CD14-positive monocyte (primary cell): ENCODE results near the gene ZNF132. TPM values are rescaled to one million over a fixed set of nuclear protein-coding genes. Genes with fewer than 3 reads are reported as not detected.

Experiments used
- DNase-seq, 3 donors: peaks; one replicate each; pipeline ENCODE4 v3.0.0-alpha.2; 2011 to 2022
- H2AFZ ChIP-seq: 2 replicates; pipeline ENCODE4 v1.6.0; 2012; ENCODE audit warnings: mild to moderate bottlenecking, low read depth, low read length, inconsistent platforms; ENCODE audit not compliant: insufficient read depth, poor library complexity, severe bottlenecking
- H3K27ac ChIP-seq, 2 donors: 1 replicate in 1 of 2; 2 replicates in 1 of 2; pipeline ENCODE4 v1.5.1; 2012 to 2013; ENCODE audit warnings: low read length in 2 of 2, control low read depth in 1 of 2, inconsistent platforms in 1 of 2, low read depth in 1 of 2, mild to moderate bottlenecking in 1 of 2
- H3K27me3 ChIP-seq, 2 donors: one replicate each; pipeline versions ENCODE4 v1.6.0 to v1.6.1; 2011 to 2013; ENCODE audit warnings: low read length in 2 of 2; ENCODE audit not compliant: control insufficient read depth in 2 of 2, insufficient read depth in 2 of 2
- H3K36me3 ChIP-seq, 2 donors: replicated peaks in 1 of 2; 1 replicate in 1 of 2; 2 replicates in 1 of 2; pipeline versions ENCODE4 v1.5.1 to v1.6.1; 2012 to 2013; ENCODE audit warnings: low read length in 2 of 2, control low read depth in 1 of 2, inconsistent platforms in 1 of 2, mild to moderate bottlenecking in 1 of 2; ENCODE audit not compliant: insufficient read depth in 2 of 2, control insufficient read depth in 1 of 2
- H3K4me1 ChIP-seq, 2 donors: 1 replicate in 1 of 2; 2 replicates in 1 of 2; pipeline versions ENCODE4 v1.5.1 to v1.6.1; 2012 to 2013; ENCODE audit warnings: low read length in 2 of 2, control low read depth in 1 of 2, inconsistent platforms in 1 of 2, mild to moderate bottlenecking in 1 of 2, moderate library complexity in 1 of 2; ENCODE audit not compliant: insufficient read depth in 2 of 2, control insufficient read depth in 1 of 2
- H3K4me2 ChIP-seq: replicated peaks from 2 replicates; pipeline ENCODE3; 2012; ENCODE audit warnings: low read length, moderate library complexity, mild to moderate bottlenecking; ENCODE audit not compliant: poor library complexity, severe bottlenecking; ENCODE audit errors: extremely low read depth
- H3K4me3 ChIP-seq, 3 experiments: fragments of 200-600 bp in 1 of 3; sonication (generic) in 1 of 3; replicated peaks in 1 of 3; 1 replicate in 2 of 3; 2 replicates in 1 of 3; pipeline ENCODE4 v1.5.1; 2011 to 2013; ENCODE audit warnings: low read length in 3 of 3, mild to moderate bottlenecking in 3 of 3, control low read depth in 2 of 3, low read depth in 2 of 3, inconsistent platforms in 1 of 3, moderate library complexity in 1 of 3
- H3K79me2 ChIP-seq: 2 replicates; pipeline ENCODE4 v1.6.0; 2012; ENCODE audit warnings: mild to moderate bottlenecking, control low read depth, inconsistent platforms, low read length, moderate library complexity; ENCODE audit not compliant: insufficient read depth
- H3K9ac ChIP-seq: 2 replicates; pipeline ENCODE4 v1.6.0; 2017; ENCODE audit warnings: low read length, mild to moderate bottlenecking; ENCODE audit not compliant: insufficient read depth, poor library complexity, severe bottlenecking
- H3K9me3 ChIP-seq, 2 donors: replicated peaks in 1 of 2; 1 replicate in 1 of 2; 2 replicates in 1 of 2; pipeline versions ENCODE4 v1.5.1 to v1.6.1; 2012 to 2013; ENCODE audit warnings: low read length in 2 of 2, control low read depth in 1 of 2; ENCODE audit not compliant: control insufficient read depth in 1 of 2, insufficient read depth in 1 of 2
- H4K20me1 ChIP-seq: 2 replicates; pipeline ENCODE4 v1.6.0; 2012; ENCODE audit warnings: mild to moderate bottlenecking, low read length, control low read depth, moderate library complexity; ENCODE audit not compliant: insufficient read depth
- H3K27ac Mint-ChIP-seq, 7 donors: one replicate each; pipeline ENCODE4 v1.8.0; 2020; ENCODE audit warnings: mild to moderate bottlenecking in 7 of 7, mixed read lengths in 7 of 7, moderate library complexity in 6 of 7, inconsistent platforms in 2 of 7
- H3K27me3 Mint-ChIP-seq, 3 donors: one replicate each; pipeline ENCODE4 v1.8.0; 2021 to 2022; ENCODE audit warnings: low read depth in 3 of 3, mild to moderate bottlenecking in 3 of 3, mixed read lengths in 3 of 3, moderate library complexity in 3 of 3, inconsistent platforms in 1 of 3
- H3K36me3 Mint-ChIP-seq, 2 donors: one replicate each; pipeline ENCODE4 v1.8.0; 2020; ENCODE audit warnings: mixed read lengths in 2 of 2, inconsistent platforms in 1 of 2, mild to moderate bottlenecking in 1 of 2
- H3K4me1 Mint-ChIP-seq: one replicate; pipeline ENCODE4 v1.8.0; 2020; ENCODE audit warnings: mild to moderate bottlenecking, mixed read lengths
- H3K4me3 Mint-ChIP-seq, 2 donors: one replicate each; pipeline ENCODE4 v1.8.0; 2020; ENCODE audit warnings: mild to moderate bottlenecking in 2 of 2, mixed read lengths in 2 of 2, moderate library complexity in 1 of 2
- H3K9me3 Mint-ChIP-seq, 7 donors: one replicate each; pipeline ENCODE4 v1.8.0; 2020 to 2022; ENCODE audit warnings: mixed read lengths in 7 of 7, mild to moderate bottlenecking in 6 of 7, moderate library complexity in 6 of 7, inconsistent platforms in 2 of 7
- CTCF ChIP-seq: fragments of 200-600 bp; IDR thresholded peaks from one replicate; pipeline ENCODE4 v1.8.0; 2022; ENCODE audit warnings: antibody characterized with exemption, mild to moderate bottlenecking
- WGBS: methylation state at CpG from one replicate; pipeline ENCODE4 v1.1.5; 2013; ENCODE audit warnings: missing lambda C conversion rate; ENCODE audit not compliant: insufficient coverage; 5-methylcytosine and 5-hydroxymethylcytosine counted together
- intact Hi-C, 2 donors: fragments of 100-400 bp; cut with micrococcal nuclease; formaldehyde crosslinking; loops; one replicate each; pipeline versions ENCODE4 v1.15.0 to v1.15.1; 2023
- polyA plus RNA-seq, 3 donors: library from polyadenylated mRNA; depleted of rRNA in 1 of 3; unstranded in 2 of 3; stranded (reverse) in 1 of 3; fragments of 300-500 nt in 2 of 3; fragments of >200 nt in 1 of 3; fragmentation: Illumina TruSeq in 2 of 3; gene quantifications; 1 replicate in 2 of 3; 2 replicates in 1 of 3; pipeline ENCODE4 v1.2.3, GENCODE V29; 2012 to 2021

The ZNF132 gene
- polyA plus RNA-seq, 3 donors, result 0.40 to 0.92 (median 0.75) TPM

GRCh38 chr19:58416604-58417003 is 23.3 kb downstream of the ZNF132 start:
- Histone ChIP-seq H3K4me1 (no peaks in the 10 kb centered on the region), H3K9ac (no peak overlapping the region), H3K27me3 (no peaks in the 10 kb centered on the region), H4K20me1 (no peaks in the 10 kb centered on the region), H3K4me3 (no peak overlapping the region), H3K27ac (no peak overlapping the region), H2AFZ (no peak overlapping the region), H3K4me2 (no peak overlapping the region), H3K9me3 (peaks cover 26 to 54% of the 10 kb centered on the region in 2 donors), H3K79me2 (no peaks in the 10 kb centered on the region), H3K36me3 (peaks cover 19 to 36% of the 10 kb centered on the region in 2 donors)
- no peak overlapping the region for H3K27ac Mint-ChIP-seq
- no peak for TF ChIP-seq CTCF
- WGBS, result 94% methylated on average over 5 of the region's 5 CpGs
- H3K36me3 Mint-ChIP-seq, result peaks cover 24 to 41% of the 10 kb centered on the region in 2 donors
- DNase-seq, result no peak
- H3K4me1 Mint-ChIP-seq, result no peaks in the 10 kb centered on the region
- H3K9me3 Mint-ChIP-seq, result peaks cover 14 to 52% (median 42%) of the 10 kb centered on the region in 7 donors
- H3K27me3 Mint-ChIP-seq, result peaks cover 0 to 4% (median 0%) of the 10 kb centered on the region in 3 donors
- intact Hi-C loops, result no loop called here
- no peak overlapping the region for H3K4me3 Mint-ChIP-seq

- peaks cover 3% of the 10 kb centered on the region for H3K79me2 ChIP-seq
- 2% methylated on average over 33 of the region's 34 CpGs for WGBS
- no peaks in the 10 kb centered on the region for H4K20me1 ChIP-seq
- peak overlapping the region; percentile 75 for H3K9ac ChIP-seq
- intact Hi-C loops, result loop anchor here in 1 of 2 donors (5.0 kb wide), 1 partner anchor 82 kb away; the partner anchor contains the start of gene ZSCAN22
- peak overlapping the region; percentile 99 for H2AFZ ChIP-seq
- Mint-ChIP-seq H3K36me3 (peaks cover 0 to 3% of the 10 kb centered on the region in 2 donors), H3K27ac (peak overlapping the region in 6 of 7 donors; percentile 20 to 89 (median 58)), H3K4me3 (peak overlapping the region; percentile 84 to 92), H3K27me3 (peaks cover 0 to 5% (median 5%) of the 10 kb centered on the region in 3 donors), H3K4me1 (peaks cover 26% of the 10 kb centered on the region), H3K9me3 (peaks cover 0 to 10% (median 5%) of the 10 kb centered on the region in 7 donors)
- peak overlapping the region; percentile 3 to 85 for H3K27ac ChIP-seq
- peaks cover 16 to 22% of the 10 kb centered on the region in 2 donors for H3K4me1 ChIP-seq
- no peak for DNase-seq
- peak overlapping the region; percentile 61 to 96 (median 72) for H3K4me3 ChIP-seq
- TF ChIP-seq CTCF, result no peak
- no peaks in the 10 kb centered on the region for H3K9me3 ChIP-seq
- peak overlapping the region; percentile 97 for H3K4me2 ChIP-seq
- H3K36me3 ChIP-seq, result no peaks in the 10 kb centered on the region
- H3K27me3 ChIP-seq, result no peaks in the 10 kb centered on the region
Observed at GRCh38 chr19:58409010-58409790, 30.8 kb downstream of the ZNF132 start.
